ENCODE measurements around the gene ABTB1.
"Not testable (repeated sequence)": the region's sequence is repeated elsewhere in the genome, so short reads cannot be mapped to it uniquely, and the experiment has no call there.

Gene ABTB1

GRCh38 chr3:127688416-127689265, 15.9 kb downstream of the ABTB1 start:
- DNase-seq, result no peak

GRCh38 chr3:127689266-127689860, 16.6 kb downstream of the ABTB1 start:
- no peak for DNase-seq

GRCh38 chr3:127690106-127690505, 17.4 kb downstream of the ABTB1 start:
- no peak for DNase-seq

GRCh38 chr3:127690823-127691452, 18.2 kb downstream of the ABTB1 start:
- DNase-seq, result no peak

GRCh38 chr3:127691489-127691888, 18.7 kb downstream of the ABTB1 start:
- DNase-seq, result no peak

GRCh38 chr3:127691974-127692373, 19.2 kb downstream of the ABTB1 start:
- no peak for DNase-seq

GRCh38 chr3:127692501-127693335, 20.0 kb downstream of the ABTB1 start:
- no peak for DNase-seq

GRCh38 chr3:127693336-127693843, 20.6 kb downstream of the ABTB1 start:
- DNase-seq, result no peak

- no peak for DNase-seq
Measured at GRCh38 chr3:127694467-127695215, 21.9 kb downstream of the ABTB1 start.

GRCh38 chr3:127697551-127698240, 24.9 kb downstream of the ABTB1 start:
- no peak for DNase-seq

- no peak for DNase-seq
Measured at GRCh38 chr3:127698286-127698685, 25.5 kb downstream of the ABTB1 start.

- no peak for DNase-seq
Measured at GRCh38 chr3:127698691-127699415, 26.1 kb downstream of the ABTB1 start.

GRCh38 chr3:127699416-127700300, 26.9 kb downstream of the ABTB1 start:
- DNase-seq, result no peak

- DNase-seq, result no peak
Measured at GRCh38 chr3:127700406-127700805, 27.7 kb downstream of the ABTB1 start.

- DNase-seq, result no peak
Measured at GRCh38 chr3:127701280-127701911, 28.6 kb downstream of the ABTB1 start.

- DNase-seq, result no peak
Measured at GRCh38 chr3:127702151-127702578, 29.4 kb downstream of the ABTB1 start.

GRCh38 chr3:127704840-127705239, 32.1 kb downstream of the ABTB1 start:
- not testable (repeated sequence) for DNase-seq

GRCh38 chr3:127706312-127706711, 33.6 kb downstream of the ABTB1 start:
- DNase-seq, result no peak

- no peak for DNase-seq
Measured at GRCh38 chr3:127706785-127707351, 34.1 kb downstream of the ABTB1 start.

Measured in NCI-H2107 (cell line).